WTC11 (cell line): ENCODE results near the gene SLCO4A1.

Experiments used
- ATF2 ChIP-seq: sonication (generic); formaldehyde crosslinking; IDR thresholded peaks from 2 replicates; pipeline ENCODE4 v1.8.1; 2022; ENCODE audit warnings: low read depth, missing genetic modification reagents, borderline replicate concordance
- ATF3 ChIP-seq: sonication (generic); formaldehyde crosslinking; conservative IDR thresholded peaks from 2 replicates; pipeline ENCODE4 v1.8.1; 2022; ENCODE audit warnings: mild to moderate bottlenecking, missing genetic modification reagents
- CTCF ChIP-seq: fragments of 200-600 bp; IDR thresholded peaks from 2 replicates; pipeline ENCODE4 v1.8.0; 2022; ENCODE audit warnings: antibody characterized with exemption
- GTF2I ChIP-seq: fragments of 250-450 bp; sonication (Bioruptor Pico); conservative IDR thresholded peaks from 2 replicates; pipeline ENCODE4 v1.4.0; 2021; ENCODE audit warnings: mild to moderate bottlenecking
- HMGXB4 ChIP-seq: sonication (generic); formaldehyde crosslinking; IDR thresholded peaks from 2 replicates; pipeline ENCODE4 v1.8.1; 2023; ENCODE audit warnings: mild to moderate bottlenecking, moderate library complexity, missing genetic modification reagents
- TCF7 ChIP-seq: sonication (generic); formaldehyde crosslinking; IDR thresholded peaks from 2 replicates; pipeline ENCODE4 v1.8.0; 2022; ENCODE audit warnings: mild to moderate bottlenecking, low read depth, missing genetic modification reagents, moderate library complexity
- TEAD4 ChIP-seq: sonication (generic); formaldehyde crosslinking; IDR thresholded peaks from 2 replicates; pipeline ENCODE4 v1.8.0; 2022; ENCODE audit warnings: mild to moderate bottlenecking, missing genetic modification reagents
- TP53 ChIP-seq: sonication (generic); formaldehyde crosslinking; IDR thresholded peaks from 2 replicates; pipeline ENCODE4 v1.8.1; 2023; ENCODE audit warnings: mild to moderate bottlenecking, missing genetic modification reagents
- ZNF512 ChIP-seq: sonication (generic); formaldehyde crosslinking; IDR thresholded peaks from 2 replicates; pipeline ENCODE4 v1.8.1; 2022; ENCODE audit warnings: missing genetic modification reagents, borderline replicate concordance

GRCh38 chr20:62716198-62716940 is 74.1 kb downstream of the SLCO4A1 start:
- TF ChIP-seq ATF2 (CRISPR knock-in tag), result no peak
- TF ChIP-seq CTCF, result no peak
- TF ChIP-seq ZNF512 (CRISPR knock-in tag), result no peak
- TF ChIP-seq HMGXB4 (CRISPR knock-in tag), result no peak
- no peak for TF ChIP-seq TCF7 (CRISPR knock-in tag)
- no peak for TF ChIP-seq ATF3 (CRISPR knock-in tag)
- TF ChIP-seq GTF2I (CRISPR knock-in tag), result no peak
- TF ChIP-seq TEAD4 (CRISPR knock-in tag), result no peak
- no peak for TF ChIP-seq TP53 (CRISPR knock-in tag)
